ENCODE measurements around the gene ITPR2.

- TF ChIP-seq CTCF (IDR thresholded peaks at IDR 0.05; ENCODE audit: control extremely low read depth in 1 of 3, insufficient read depth in 1 of 3, low read depth in 1 of 3, low read length in 3 of 3): no peak
- no peak for TF ChIP-seq SP2 (IDR thresholded peaks at IDR 0.05; ENCODE audit: low read length)
- TF ChIP-seq RXRA (IDR thresholded peaks at IDR 0.05; ENCODE audit: insufficient read depth, low read depth, low read length): no peak
- TF ChIP-seq POU5F1 (IDR thresholded peaks at IDR 0.05; ENCODE audit: low read depth, low read length): no peak
- TF ChIP-seq POLR2A (IDR thresholded peaks at IDR 0.05; ENCODE audit: control extremely low read depth in 1 of 2, low read depth in 2 of 2, low read length in 2 of 2): no peak
- TF ChIP-seq POLR2AphosphoS5 (IDR thresholded peaks at IDR 0.05; ENCODE audit: low read depth, low read length): no peak
- no peak for TF ChIP-seq SIN3A (conservative IDR thresholded peaks at IDR 0.05 in 1 of 2, IDR thresholded peaks at IDR 0.05 in 1 of 2; ENCODE audit: low read depth in 1 of 2, low read length in 2 of 2)
Measured at GRCh38 chr12:26403601-26404000, 429.4 kb downstream of the ITPR2 start.
